ENCODE results near the gene TBX1.
A peak's percentile ranks its signal among the peaks of the same experiment; 100 is the strongest.

Gene TBX1

DNA sequence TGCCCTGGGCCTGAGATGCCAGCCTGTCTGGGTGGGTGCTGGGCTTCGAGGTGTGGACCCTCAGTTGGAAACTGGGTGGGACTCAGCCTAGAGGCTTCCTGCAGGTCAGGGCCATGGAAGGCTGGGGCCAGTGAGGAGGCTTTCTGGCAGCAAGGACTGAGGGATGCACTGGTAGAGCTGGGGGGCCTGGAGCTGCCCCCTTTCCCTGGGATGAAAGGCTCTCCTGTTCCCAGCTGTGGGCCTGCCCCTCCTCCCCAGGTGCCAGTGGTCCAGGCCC lies 43.8 kb upstream of the TBX1 start:
- TF ChIP-seq ZFX (IDR thresholded peaks at IDR 0.05) = no peak
- TF ChIP-seq, protein P1, sequence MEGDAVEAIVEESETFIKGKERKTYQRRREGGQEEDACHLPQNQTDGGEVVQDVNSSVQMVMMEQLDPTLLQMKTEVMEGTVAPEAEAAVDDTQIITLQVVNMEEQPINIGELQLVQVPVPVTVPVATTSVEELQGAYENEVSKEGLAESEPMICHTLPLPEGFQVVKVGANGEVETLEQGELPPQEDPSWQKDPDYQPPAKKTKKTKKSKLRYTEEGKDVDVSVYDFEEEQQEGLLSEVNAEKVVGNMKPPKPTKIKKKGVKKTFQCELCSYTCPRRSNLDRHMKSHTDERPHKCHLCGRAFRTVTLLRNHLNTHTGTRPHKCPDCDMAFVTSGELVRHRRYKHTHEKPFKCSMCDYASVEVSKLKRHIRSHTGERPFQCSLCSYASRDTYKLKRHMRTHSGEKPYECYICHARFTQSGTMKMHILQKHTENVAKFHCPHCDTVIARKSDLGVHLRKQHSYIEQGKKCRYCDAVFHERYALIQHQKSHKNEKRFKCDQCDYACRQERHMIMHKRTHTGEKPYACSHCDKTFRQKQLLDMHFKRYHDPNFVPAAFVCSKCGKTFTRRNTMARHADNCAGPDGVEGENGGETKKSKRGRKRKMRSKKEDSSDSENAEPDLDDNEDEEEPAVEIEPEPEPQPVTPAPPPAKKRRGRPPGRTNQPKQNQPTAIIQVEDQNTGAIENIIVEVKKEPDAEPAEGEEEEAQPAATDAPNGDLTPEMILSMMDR (conservative IDR thresholded peaks at IDR 0.05) = no peak

DNA sequence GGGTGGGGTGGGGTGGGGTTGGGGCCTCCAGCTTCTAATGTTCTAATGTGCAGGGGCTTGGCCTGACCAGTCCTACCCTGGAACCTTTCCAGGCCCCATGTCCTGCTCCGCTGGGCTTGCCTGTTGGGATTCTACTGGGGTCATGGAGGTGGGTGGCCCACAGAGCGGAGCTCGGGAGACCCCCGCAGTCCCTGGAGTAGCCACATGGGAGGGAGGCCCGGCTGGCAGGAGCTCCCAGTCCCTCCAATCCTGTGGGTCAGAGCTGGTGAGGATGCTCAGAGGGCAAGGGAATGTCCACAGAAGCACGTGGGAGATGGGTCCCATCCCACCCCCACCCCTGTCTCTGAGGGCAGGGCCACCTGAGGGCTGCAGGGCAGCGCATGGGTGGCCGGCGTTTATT lies 43.4 kb upstream of the TBX1 start:
- TF ChIP-seq, protein P1 (conservative IDR thresholded peaks at IDR 0.05) = no peak
- no peak for TF ChIP-seq ZFX (IDR thresholded peaks at IDR 0.05)

More for the DNA sequence above, 43.8 kb upstream of the TBX1 start:
- no peak overlapping the region for H3K27ac ChIP-seq

DNA sequence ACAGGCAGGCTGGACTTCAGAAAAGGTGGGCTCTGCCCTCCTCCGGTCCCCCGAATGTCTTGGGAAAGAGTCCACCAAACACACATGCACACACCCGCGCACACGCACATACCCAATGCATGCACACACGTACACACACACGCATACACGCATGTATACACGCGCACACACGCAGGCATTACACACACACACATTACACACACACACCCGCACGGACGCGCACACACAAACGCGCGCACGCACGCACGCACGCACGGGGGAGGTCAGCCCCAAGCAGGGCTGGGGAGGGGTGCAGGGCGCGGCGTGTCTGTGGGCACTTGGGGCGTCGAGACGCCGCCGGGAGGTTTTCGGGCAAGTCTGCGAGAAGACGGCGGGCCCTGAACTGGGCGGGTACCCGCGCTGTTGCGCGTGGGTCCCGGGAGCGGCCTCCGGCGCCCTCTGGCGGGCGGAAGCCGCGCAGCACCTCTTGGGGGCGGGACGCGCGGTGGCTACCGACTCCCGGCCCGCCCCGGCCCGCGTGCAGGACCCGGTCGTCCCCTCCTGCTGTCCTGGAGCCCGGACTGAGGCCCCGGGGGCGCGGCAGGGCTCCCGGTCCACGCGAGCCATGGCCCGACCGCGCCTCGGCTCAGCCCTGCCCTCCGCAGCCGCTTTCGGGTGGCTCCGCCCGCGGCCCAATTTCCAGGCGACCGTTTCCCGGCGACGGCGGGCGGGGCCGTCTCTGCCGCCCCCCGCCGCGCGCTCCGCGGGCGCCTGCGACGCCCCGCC lies 42.7 kb upstream of the TBX1 start:
- TF ChIP-seq, protein P1 (conservative IDR thresholded peaks at IDR 0.05) = peak; percentile 99
- no peak for TF ChIP-seq ZFX (IDR thresholded peaks at IDR 0.05)
- H3K27ac ChIP-seq = peak overlapping the region; percentile 72

More for the DNA sequence above, 43.4 kb upstream of the TBX1 start:
- H3K27ac ChIP-seq = no peak overlapping the region

DNA sequence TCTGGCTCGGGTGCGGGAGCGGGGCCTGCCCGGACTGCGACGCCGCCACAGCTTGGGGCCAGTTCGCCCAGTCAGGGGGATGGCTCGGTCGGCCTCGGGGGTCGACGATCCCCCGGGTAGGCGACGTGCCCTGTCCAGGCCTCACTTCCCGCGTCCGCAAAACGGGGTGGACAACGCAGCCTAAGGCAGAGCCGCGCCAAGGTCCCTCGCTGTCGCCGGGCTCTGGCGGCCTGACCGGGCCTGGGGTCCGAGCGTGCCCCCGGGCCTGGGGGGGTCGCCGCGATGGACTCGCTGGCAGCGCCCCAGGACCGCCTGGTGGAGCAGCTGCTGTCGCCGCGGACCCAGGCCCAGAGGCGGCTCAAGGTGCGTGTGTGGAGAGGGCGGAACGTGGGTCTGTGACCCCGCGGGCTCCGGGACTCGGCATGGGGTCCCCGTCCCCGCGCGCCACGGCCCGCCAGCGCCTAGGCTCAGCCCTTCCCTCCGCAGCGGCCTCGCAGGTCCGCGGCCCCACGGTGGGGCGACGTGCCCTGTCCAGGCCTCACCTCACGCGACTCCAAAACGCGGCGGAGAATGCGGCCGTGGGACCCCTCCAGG lies 42.0 kb upstream of the TBX1 start:
- peak overlapping the region; percentile 72 for H3K27ac ChIP-seq
- TF ChIP-seq, protein P1 (conservative IDR thresholded peaks at IDR 0.05) = no peak
- peak; percentile 59; the same call in 1 of the 2 replicates for TF ChIP-seq ZFX (IDR thresholded peaks at IDR 0.05)

DNA sequence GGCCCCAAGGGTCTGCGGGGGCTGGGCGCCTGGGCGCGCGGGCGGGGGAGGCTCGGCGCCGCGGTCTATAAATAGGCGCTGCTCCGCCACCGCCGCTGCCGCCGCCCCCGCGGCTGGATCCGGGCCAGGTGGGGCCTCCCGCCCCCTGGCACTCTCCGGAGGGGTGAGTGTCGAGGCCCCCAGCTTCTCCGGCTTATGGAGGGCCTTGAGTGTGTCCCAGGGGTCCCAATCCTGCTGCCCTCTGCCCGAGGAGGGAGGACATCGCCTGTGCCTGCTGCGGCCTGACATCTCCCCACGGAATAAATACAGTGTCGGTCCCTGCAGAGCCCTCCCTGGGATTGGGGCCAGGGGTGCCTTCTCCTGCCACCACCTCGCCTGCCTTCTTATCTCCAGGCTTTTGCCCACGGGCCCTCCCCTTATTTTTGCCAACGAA lies 41.5 kb upstream of the TBX1 start:
- no peak overlapping the region for H3K27ac ChIP-seq
- TF ChIP-seq ZFX (IDR thresholded peaks at IDR 0.05) = no peak
- TF ChIP-seq, protein P1 (conservative IDR thresholded peaks at IDR 0.05) = no peak

DNA sequence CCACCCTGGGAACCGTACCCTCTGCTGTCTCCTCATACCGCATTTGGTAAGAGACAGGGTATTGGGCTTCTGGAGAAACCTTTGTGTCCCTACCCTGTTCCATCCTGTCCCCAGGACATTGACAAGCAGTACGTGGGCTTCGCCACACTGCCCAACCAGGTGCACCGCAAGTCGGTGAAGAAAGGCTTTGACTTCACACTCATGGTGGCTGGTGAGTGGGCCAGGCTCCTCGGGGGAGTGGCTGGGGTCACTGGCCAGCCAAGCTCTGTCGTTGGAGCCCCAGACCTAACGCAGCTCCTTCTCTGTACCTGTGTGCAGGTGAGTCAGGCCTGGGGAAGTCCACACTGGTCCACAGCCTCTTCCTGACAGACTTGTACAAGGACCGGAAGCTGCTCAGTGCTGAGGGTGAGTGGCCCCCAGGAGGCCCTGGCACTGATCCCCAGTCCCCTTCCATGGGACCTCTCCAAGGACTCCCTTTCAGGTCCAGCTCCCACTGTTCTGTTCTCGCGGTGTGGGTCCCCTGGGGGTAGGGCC lies 41.0 kb upstream of the TBX1 start:
- H3K27ac ChIP-seq = no peak overlapping the region
- TF ChIP-seq ZFX (IDR thresholded peaks at IDR 0.05) = no peak
- TF ChIP-seq, protein P1 (conservative IDR thresholded peaks at IDR 0.05) = no peak

DNA sequence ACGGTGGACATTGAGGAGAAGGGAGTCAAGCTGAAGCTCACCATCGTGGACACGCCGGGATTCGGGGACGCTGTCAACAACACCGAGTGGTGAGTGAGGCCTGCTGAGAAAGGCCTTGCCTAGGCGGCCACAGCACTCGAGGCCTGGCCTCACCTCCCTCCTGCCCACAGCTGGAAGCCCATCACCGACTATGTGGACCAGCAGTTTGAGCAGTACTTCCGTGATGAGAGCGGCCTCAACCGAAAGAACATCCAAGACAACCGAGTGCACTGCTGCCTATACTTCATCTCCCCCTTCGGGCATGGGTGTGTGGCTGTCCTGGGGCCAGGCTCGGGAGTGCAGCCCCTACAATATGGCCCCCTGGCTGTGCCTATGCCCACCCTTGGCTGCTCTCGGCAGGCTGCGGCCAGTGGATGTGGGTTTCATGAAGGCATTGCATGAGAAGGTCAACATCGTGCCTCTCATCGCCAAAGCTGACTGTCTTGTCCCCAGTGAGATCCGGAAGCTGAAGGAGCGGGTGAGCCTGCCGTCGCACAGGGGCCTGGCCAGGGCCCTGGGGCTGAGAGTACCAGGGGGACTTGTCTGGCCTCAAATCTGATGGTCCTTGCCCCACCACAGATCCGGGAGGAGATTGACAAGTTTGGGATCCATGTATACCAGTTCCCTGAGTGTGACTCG lies 40.3 kb upstream of the TBX1 start:
- no peak overlapping the region for H3K27ac ChIP-seq
- TF ChIP-seq ZFX (IDR thresholded peaks at IDR 0.05) = no peak
- TF ChIP-seq, protein P1 (conservative IDR thresholded peaks at IDR 0.05) = no peak
